Suprapubic skin (tissue), 4 donors: Measurements from ENCODE around the gene FIGNL1.

Experiments
- EP300 ChIP-seq: sonication (generic); formaldehyde crosslinking; IDR thresholded peaks from one replicate; pipeline ENCODE4 v1.6.1; 2017; ENCODE audit warnings: antibody characterized with exemption
- POLR2A ChIP-seq, 2 donors: fragments of 450-650 bp; IDR thresholded peaks; one replicate each; pipeline ENCODE4 v1.6.1; 2017; ENCODE audit warnings: antibody characterized with exemption in 2 of 2, mild to moderate bottlenecking in 2 of 2, moderate library complexity in 2 of 2
- POLR2AphosphoS5 ChIP-seq, 3 donors: sonication (generic); formaldehyde crosslinking; IDR thresholded peaks; one replicate each; pipeline ENCODE4 v1.6.1; 2017; ENCODE audit warnings: antibody characterized with exemption in 3 of 3
- TF ChIP-seq, protein P1 (sequence below), 2 donors: fragments of 200-600 bp in 1 of 2; fragments of 450-650 bp in 1 of 2; sonication (generic) in 1 of 2; IDR thresholded peaks; one replicate each; pipeline ENCODE4 v1.5.1; 2016 to 2019; ENCODE audit warnings: antibody characterized with exemption in 2 of 2, mild to moderate bottlenecking in 1 of 2, moderate library complexity in 1 of 2

DNA sequence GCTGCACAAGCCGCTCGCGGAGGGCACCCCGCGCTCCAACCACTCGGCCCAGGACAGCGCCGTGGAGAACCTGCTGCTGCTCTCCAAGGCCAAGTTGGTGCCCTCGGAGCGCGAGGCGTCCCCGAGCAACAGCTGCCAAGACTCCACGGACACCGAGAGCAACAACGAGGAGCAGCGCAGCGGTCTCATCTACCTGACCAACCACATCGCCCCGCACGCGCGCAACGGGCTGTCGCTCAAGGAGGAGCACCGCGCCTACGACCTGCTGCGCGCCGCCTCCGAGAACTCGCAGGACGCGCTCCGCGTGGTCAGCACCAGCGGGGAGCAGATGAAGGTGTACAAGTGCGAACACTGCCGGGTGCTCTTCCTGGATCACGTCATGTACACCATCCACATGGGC is 50.0 kb downstream of the FIGNL1 start:
- TF ChIP-seq, protein P1, sequence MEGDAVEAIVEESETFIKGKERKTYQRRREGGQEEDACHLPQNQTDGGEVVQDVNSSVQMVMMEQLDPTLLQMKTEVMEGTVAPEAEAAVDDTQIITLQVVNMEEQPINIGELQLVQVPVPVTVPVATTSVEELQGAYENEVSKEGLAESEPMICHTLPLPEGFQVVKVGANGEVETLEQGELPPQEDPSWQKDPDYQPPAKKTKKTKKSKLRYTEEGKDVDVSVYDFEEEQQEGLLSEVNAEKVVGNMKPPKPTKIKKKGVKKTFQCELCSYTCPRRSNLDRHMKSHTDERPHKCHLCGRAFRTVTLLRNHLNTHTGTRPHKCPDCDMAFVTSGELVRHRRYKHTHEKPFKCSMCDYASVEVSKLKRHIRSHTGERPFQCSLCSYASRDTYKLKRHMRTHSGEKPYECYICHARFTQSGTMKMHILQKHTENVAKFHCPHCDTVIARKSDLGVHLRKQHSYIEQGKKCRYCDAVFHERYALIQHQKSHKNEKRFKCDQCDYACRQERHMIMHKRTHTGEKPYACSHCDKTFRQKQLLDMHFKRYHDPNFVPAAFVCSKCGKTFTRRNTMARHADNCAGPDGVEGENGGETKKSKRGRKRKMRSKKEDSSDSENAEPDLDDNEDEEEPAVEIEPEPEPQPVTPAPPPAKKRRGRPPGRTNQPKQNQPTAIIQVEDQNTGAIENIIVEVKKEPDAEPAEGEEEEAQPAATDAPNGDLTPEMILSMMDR (IDR thresholded peaks at IDR 0.05) = no peak
- TF ChIP-seq POLR2AphosphoS5 (IDR thresholded peaks at IDR 0.05) (no peak), POLR2A (IDR thresholded peaks at IDR 0.05) (no peak), EP300 (no peak)
